IPS-20b (cell line): ENCODE data around the gene B3GNT5.
"Not testable (repeated sequence)": the region's sequence is repeated elsewhere in the genome, so short reads cannot be mapped to it uniquely, and the experiment has no call there.

Experiments
- H3K27ac ChIP-seq: one replicate; pipeline ENCODE4 v1.5.1; 2013; ENCODE audit warnings: low read length
- H3K27me3 ChIP-seq: 2 replicates; pipeline ENCODE4 v1.6.1; 2013; ENCODE audit warnings: mild to moderate bottlenecking, low read length, inconsistent platforms; ENCODE audit not compliant: insufficient read depth
- H3K36me3 ChIP-seq: 2 replicates; pipeline ENCODE4 v1.6.1; 2013; ENCODE audit warnings: low read depth, mild to moderate bottlenecking, inconsistent platforms, low read length, moderate library complexity; ENCODE audit not compliant: insufficient read depth
- H3K4me1 ChIP-seq: 2 replicates; pipeline ENCODE4 v1.6.1; 2013; ENCODE audit warnings: mild to moderate bottlenecking, control low read depth, inconsistent platforms, low read length, moderate library complexity; ENCODE audit not compliant: insufficient read depth
- H3K4me3 ChIP-seq: 2 replicates; pipeline ENCODE4 v1.5.1; 2013; ENCODE audit warnings: mild to moderate bottlenecking, low read length, inconsistent platforms
- H3K9ac ChIP-seq: 2 replicates; pipeline ENCODE4 v1.6.1; 2013; ENCODE audit warnings: low read depth, mild to moderate bottlenecking, inconsistent platforms, low read length, moderate library complexity
- H3K9me3 ChIP-seq: 2 replicates; pipeline ENCODE4 v1.6.1; 2013; ENCODE audit warnings: mild to moderate bottlenecking, low read depth, low read length, inconsistent platforms; ENCODE audit not compliant: insufficient read depth

B3GNT5 gene

GRCh38 chr3:183215591-183216202, 37.4 kb upstream of the B3GNT5 start:
- H3K27ac ChIP-seq = no peak overlapping the region
- no peaks in the 10 kb centered on the region for H3K36me3 ChIP-seq
- H3K9ac ChIP-seq = no peak overlapping the region
- no peaks in the 10 kb centered on the region for H3K27me3 ChIP-seq
- H3K4me1 ChIP-seq = no peaks in the 10 kb centered on the region
- H3K4me3 ChIP-seq = no peak overlapping the region
- no peaks in the 10 kb centered on the region for H3K9me3 ChIP-seq

GRCh38 chr3:183217548-183218332, 35.3 kb upstream of the B3GNT5 start:
- Histone ChIP-seq H3K9ac (no peak overlapping the region), H3K9me3 (no peaks in the 10 kb centered on the region), H3K36me3 (no peaks in the 10 kb centered on the region), H3K27me3 (no peaks in the 10 kb centered on the region), H3K4me1 (no peaks in the 10 kb centered on the region), H3K4me3 (no peak overlapping the region), H3K27ac (no peak overlapping the region)

GRCh38 chr3:183218826-183219225, 34.2 kb upstream of the B3GNT5 start:
- H3K27ac ChIP-seq = no peak overlapping the region
- H3K4me1 ChIP-seq = no peaks in the 10 kb centered on the region

GRCh38 chr3:183220828-183221227, 32.2 kb upstream of the B3GNT5 start:
- Histone ChIP-seq H3K9me3 (no peaks in the 10 kb centered on the region), H3K4me1 (no peaks in the 10 kb centered on the region), H3K4me3 (no peak overlapping the region), H3K27me3 (no peaks in the 10 kb centered on the region), H3K36me3 (no peaks in the 10 kb centered on the region), H3K27ac (no peak overlapping the region), H3K9ac (no peak overlapping the region)

More at GRCh38 chr3:183218826-183219225, 34.2 kb upstream of the B3GNT5 start:
- H3K36me3 ChIP-seq = no peaks in the 10 kb centered on the region
- no peaks in the 10 kb centered on the region for H3K9me3 ChIP-seq
- H3K9ac ChIP-seq = no peak overlapping the region
- no peak overlapping the region for H3K4me3 ChIP-seq
- H3K27me3 ChIP-seq = no peaks in the 10 kb centered on the region

- H3K4me1 ChIP-seq = no peaks in the 10 kb centered on the region
- H3K27ac ChIP-seq = no peak overlapping the region
- H3K9ac ChIP-seq = no peak overlapping the region
- H3K27me3 ChIP-seq = no peaks in the 10 kb centered on the region
- H3K4me3 ChIP-seq = no peak overlapping the region
- H3K9me3 ChIP-seq = no peaks in the 10 kb centered on the region
- no peaks in the 10 kb centered on the region for H3K36me3 ChIP-seq
Observed at GRCh38 chr3:183222631-183223235, 30.3 kb upstream of the B3GNT5 start.

GRCh38 chr3:183224180-183224970, 28.7 kb upstream of the B3GNT5 start:
- H3K9ac ChIP-seq = no peak overlapping the region

GRCh38 chr3:183226333-183226890, 26.6 kb upstream of the B3GNT5 start:
- no peak overlapping the region for H3K4me3 ChIP-seq
- H3K9me3 ChIP-seq = no peaks in the 10 kb centered on the region
- no peak overlapping the region for H3K27ac ChIP-seq
- no peaks in the 10 kb centered on the region for H3K27me3 ChIP-seq
- no peaks in the 10 kb centered on the region for H3K36me3 ChIP-seq
- no peaks in the 10 kb centered on the region for H3K4me1 ChIP-seq
- no peak overlapping the region for H3K9ac ChIP-seq

More at GRCh38 chr3:183224180-183224970, 28.7 kb upstream of the B3GNT5 start:
- Histone ChIP-seq H3K27me3 (no peaks in the 10 kb centered on the region), H3K4me3 (no peak overlapping the region), H3K4me1 (no peaks in the 10 kb centered on the region), H3K27ac (no peak overlapping the region), H3K9me3 (no peaks in the 10 kb centered on the region), H3K36me3 (no peaks in the 10 kb centered on the region)

- Histone ChIP-seq H3K36me3 (no peaks in the 10 kb centered on the region), H3K4me3 (no peak overlapping the region), H3K27ac (no peak overlapping the region)
Observed at GRCh38 chr3:183227586-183227985, 25.5 kb upstream of the B3GNT5 start.

GRCh38 chr3:183229178-183229577, 23.9 kb upstream of the B3GNT5 start:
- H3K4me1 ChIP-seq = no peaks in the 10 kb centered on the region
- no peak overlapping the region for H3K4me3 ChIP-seq
- no peak overlapping the region for H3K9ac ChIP-seq
- no peak overlapping the region for H3K27ac ChIP-seq
- no peaks in the 10 kb centered on the region for H3K36me3 ChIP-seq
- H3K9me3 ChIP-seq = no peaks in the 10 kb centered on the region
- no peaks in the 10 kb centered on the region for H3K27me3 ChIP-seq

More at GRCh38 chr3:183227586-183227985, 25.5 kb upstream of the B3GNT5 start:
- Histone ChIP-seq H3K4me1 (no peaks in the 10 kb centered on the region), H3K9ac (no peak overlapping the region), H3K9me3 (no peaks in the 10 kb centered on the region), H3K27me3 (no peaks in the 10 kb centered on the region)

- not testable (repeated sequence) for H3K27ac ChIP-seq, H3K36me3 ChIP-seq, H3K9me3 ChIP-seq, H3K27me3 ChIP-seq, H3K4me3 ChIP-seq, H3K4me1 ChIP-seq, H3K9ac ChIP-seq
Observed at GRCh38 chr3:183230251-183230650, 22.8 kb upstream of the B3GNT5 start.

- no peak overlapping the region for H3K4me3 ChIP-seq
- no peaks in the 10 kb centered on the region for H3K27me3 ChIP-seq
- no peaks in the 10 kb centered on the region for H3K4me1 ChIP-seq
- no peaks in the 10 kb centered on the region for H3K9me3 ChIP-seq
- no peak overlapping the region for H3K9ac ChIP-seq
- no peaks in the 10 kb centered on the region for H3K36me3 ChIP-seq
- H3K27ac ChIP-seq = no peak overlapping the region
Observed at GRCh38 chr3:183230826-183231225, 22.2 kb upstream of the B3GNT5 start.
